Natural killer cell (primary cell): ENCODE data around the gene CSTF1. TPM values are rescaled to one million over a fixed set of nuclear protein-coding genes. Genes with fewer than 3 reads are reported as not detected.
A peak's percentile ranks its signal among the peaks of the same experiment; 100 is the strongest.

Experiments used
- ATAC-seq, 3 donors: fragments of 150-1000 bp in 2 of 3; fragments of 200-7000 bp in 1 of 3; cut with Tn5 transposase; 1 replicate in 1 of 3; 2 replicates in 2 of 3; pipeline ENCODE4 v1.10.0; 2021; ENCODE audit warnings: mild to moderate bottlenecking in 2 of 3, moderate library complexity in 2 of 3
- DNase-seq, 2 donors: peaks; one replicate each; pipeline versions ENCODE4 v3.0.0 to v3.0.0-alpha.2; 2013 to 2021; ENCODE audit warnings: mixed read lengths in 1 of 2
- H3K27ac ChIP-seq: one replicate; pipeline ENCODE4 v1.5.1; 2013; ENCODE audit warnings: mild to moderate bottlenecking, low read length
- H3K27me3 ChIP-seq: one replicate; pipeline ENCODE4 v1.6.1; 2013; ENCODE audit warnings: low read length; ENCODE audit not compliant: control insufficient read depth, insufficient read depth
- H3K36me3 ChIP-seq: one replicate; pipeline ENCODE4 v1.6.1; 2013; ENCODE audit warnings: low read length; ENCODE audit not compliant: control insufficient read depth, insufficient read depth
- H3K4me1 ChIP-seq: one replicate; pipeline ENCODE4 v1.6.1; 2013; ENCODE audit warnings: low read length; ENCODE audit not compliant: control insufficient read depth, insufficient read depth
- H3K4me3 ChIP-seq: one replicate; pipeline ENCODE4 v1.5.1; 2013; ENCODE audit warnings: low read length
- H3K9me3 ChIP-seq: one replicate; pipeline ENCODE4 v1.6.1; 2013; ENCODE audit warnings: low read length; ENCODE audit not compliant: control insufficient read depth, insufficient read depth
- H3K27ac Mint-ChIP-seq, 2 donors: one replicate each; pipeline ENCODE4 v1.8.0; 2022; ENCODE audit warnings: mild to moderate bottlenecking in 2 of 2, mixed read lengths in 2 of 2, moderate library complexity in 1 of 2
- H3K27me3 Mint-ChIP-seq, 2 donors: one replicate each; pipeline ENCODE4 v1.8.0; 2022; ENCODE audit warnings: low read depth in 2 of 2, mixed read lengths in 2 of 2
- H3K36me3 Mint-ChIP-seq: one replicate; pipeline ENCODE4 v1.8.0; 2022; ENCODE audit warnings: mixed read lengths
- H3K4me1 Mint-ChIP-seq, 2 donors: one replicate each; pipeline ENCODE4 v1.8.0; 2022; ENCODE audit warnings: mixed read lengths in 2 of 2
- H3K4me3 Mint-ChIP-seq: one replicate; pipeline ENCODE4 v1.8.0; 2022; ENCODE audit warnings: mild to moderate bottlenecking, moderate library complexity, mixed read lengths
- H3K9me3 Mint-ChIP-seq, 2 donors: one replicate each; pipeline ENCODE4 v1.8.0; 2022; ENCODE audit warnings: mixed read lengths in 2 of 2
- CTCF ChIP-seq: fragments of 200-600 bp; IDR thresholded peaks from one replicate; pipeline ENCODE4 v1.8.0; 2022; ENCODE audit warnings: antibody characterized with exemption
- WGBS: methylation state at CpG from one replicate; pipeline ENCODE4 v1.1.7; 2013; ENCODE audit warnings: missing lambda C conversion rate; ENCODE audit not compliant: insufficient coverage; 5-methylcytosine and 5-hydroxymethylcytosine counted together
- intact Hi-C: fragments of 100-400 bp; cut with micrococcal nuclease; formaldehyde crosslinking; loops from one replicate; pipeline ENCODE4 v1.14.2; 2022
- total RNA-seq, 4 donors: library from RNA; stranded (reverse); fragments of 120-200 nt in 1 of 4; gene quantifications; one replicate each; pipeline versions ENCODE4 v1.2.3 to v1.2.4, GENCODE V29; 2013 to 2022

Gene CSTF1
- total RNA-seq, 3 donors from 2014 or later (not counting 1 experiment from before 2014, with no cell fraction given) = 15.8 to 24.3 (median 18.5) TPM

- Mint-ChIP-seq H3K36me3 (no peaks in the 10 kb centered on the region), H3K27ac (peak overlapping the region; percentile 71 to 85), H3K9me3 (no peaks in the 10 kb centered on the region), H3K4me3 (peak overlapping the region; percentile 85), H3K27me3 (no peaks in the 10 kb centered on the region), H3K4me1 (peaks cover 53 to 61% of the 10 kb centered on the region in 2 donors)
- Histone ChIP-seq H3K9me3 (no peaks in the 10 kb centered on the region), H3K4me3 (no peak overlapping the region), H3K36me3 (no peaks in the 10 kb centered on the region), H3K27me3 (no peaks in the 10 kb centered on the region), H3K4me1 (peaks cover 39% of the 10 kb centered on the region), H3K27ac (no peak overlapping the region)
- WGBS = 90% methylated on average over 4 of the region's 4 CpGs
- ATAC-seq (no peak), DNase-seq (no peak)
- no peak for TF ChIP-seq CTCF
- intact Hi-C loops = no loop called here
These were observed 38.0 kb downstream of the CSTF1 start for GRCh38 chr20:56430461-56430860.

- intact Hi-C loops = no loop called here
- H3K4me3 Mint-ChIP-seq = no peak overlapping the region
- no peaks in the 10 kb centered on the region for H3K36me3 Mint-ChIP-seq
These were observed 38.5 kb downstream of the CSTF1 start for GRCh38 chr20:56430957-56431356.

GRCh38 chr20:56431471-56431870 lies 39.0 kb downstream of the CSTF1 start:
- Mint-ChIP-seq H3K27ac (no peak overlapping the region), H3K9me3 (no peaks in the 10 kb centered on the region), H3K4me1 (peaks cover 53 to 56% of the 10 kb centered on the region in 2 donors), H3K4me3 (no peak overlapping the region), H3K36me3 (no peaks in the 10 kb centered on the region), H3K27me3 (no peaks in the 10 kb centered on the region)
- TF ChIP-seq CTCF = no peak
- Histone ChIP-seq H3K9me3 (no peaks in the 10 kb centered on the region), H3K27me3 (no peaks in the 10 kb centered on the region), H3K27ac (no peak overlapping the region), H3K4me3 (no peak overlapping the region), H3K36me3 (no peaks in the 10 kb centered on the region), H3K4me1 (peaks cover 39% of the 10 kb centered on the region)
- DNase-seq = no peak
- WGBS = 100% methylated on average over 1 of the region's 3 CpGs
- intact Hi-C loops = no loop called here
- no peak for ATAC-seq

More at GRCh38 chr20:56430957-56431356, 38.5 kb downstream of the CSTF1 start:
- no peaks in the 10 kb centered on the region for H3K9me3 Mint-ChIP-seq
- no peak for ATAC-seq
- peaks cover 53 to 59% of the 10 kb centered on the region in 2 donors for H3K4me1 Mint-ChIP-seq
- no peaks in the 10 kb centered on the region for H3K27me3 Mint-ChIP-seq
- Histone ChIP-seq H3K36me3 (no peaks in the 10 kb centered on the region), H3K27ac (no peak overlapping the region), H3K27me3 (no peaks in the 10 kb centered on the region), H3K4me3 (no peak overlapping the region), H3K9me3 (no peaks in the 10 kb centered on the region), H3K4me1 (peaks cover 39% of the 10 kb centered on the region)
- peak overlapping the region in 1 of 2 donors; percentile 85 for H3K27ac Mint-ChIP-seq
- 94% methylated on average over 1 of the region's 1 CpG for WGBS
- no peak for DNase-seq
- no peak for TF ChIP-seq CTCF

- Mint-ChIP-seq H3K4me3 (peak overlapping the region; percentile 81), H3K27me3 (no peaks in the 10 kb centered on the region), H3K4me1 (peaks cover 50 to 51% of the 10 kb centered on the region in 2 donors), H3K9me3 (no peaks in the 10 kb centered on the region), H3K27ac (peak overlapping the region; percentile 85 to 92), H3K36me3 (no peaks in the 10 kb centered on the region)
- TF ChIP-seq CTCF = no peak
- H3K4me3 ChIP-seq = no peak overlapping the region
- WGBS = 95% methylated on average over 3 of the region's 3 CpGs
- ATAC-seq (peak; percentile 12 to 24 (median 18)), DNase-seq (no peak)
- H3K27ac ChIP-seq = peak overlapping the region; percentile 38
- peaks cover 42% of the 10 kb centered on the region for H3K4me1 ChIP-seq
- no peaks in the 10 kb centered on the region for H3K27me3 ChIP-seq
- no peaks in the 10 kb centered on the region for H3K36me3 ChIP-seq
- intact Hi-C loops = no loop called here
- H3K9me3 ChIP-seq = no peaks in the 10 kb centered on the region
These were observed 40.9 kb downstream of the CSTF1 start for GRCh38 chr20:56433221-56433879.
